A172 (cell line): ENCODE results near the gene BAZ1A. TPM values are rescaled to one million over a fixed set of nuclear protein-coding genes. Genes with fewer than 3 reads are reported as not detected.
"Not testable (repeated sequence)": the region's sequence is repeated elsewhere in the genome, so short reads cannot be mapped to it uniquely, and the experiment has no call there.

ENCODE experiments used
- DNase-seq: peaks from one replicate; pipeline ENCODE4 v3.0.0-alpha.2; 2015; ENCODE audit warnings: low spot score
- total RNA-seq: library from RNA; depleted of rRNA; stranded (reverse); fragments of >200 nt; shearing (Covaris generic); gene quantifications from 2 replicates; pipeline ENCODE4 v1.2.3, GENCODE V29; 2014

The BAZ1A gene
- total RNA-seq, 1 experiment from 2014 or later = 31.3 TPM

DNA sequence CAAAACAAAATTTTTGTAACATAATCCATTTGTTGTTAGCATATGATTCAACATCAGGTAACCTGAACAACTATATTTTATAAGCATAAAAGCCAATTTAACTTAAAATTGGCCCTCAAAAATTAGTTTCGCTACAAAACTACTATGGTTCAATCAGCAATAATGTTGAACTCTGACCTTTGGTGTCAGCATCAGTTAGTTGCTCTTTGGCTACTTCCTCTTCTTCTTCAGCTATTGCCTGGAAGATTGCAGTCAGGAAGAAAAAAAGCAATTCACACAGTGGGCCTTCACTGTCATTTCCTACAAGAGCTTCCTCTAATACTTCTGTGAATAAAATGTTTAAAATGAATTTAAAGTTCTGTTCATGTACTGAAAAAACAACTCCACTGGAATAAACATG is 82.6 kb downstream of the BAZ1A start:
- no peak for DNase-seq

DNA sequence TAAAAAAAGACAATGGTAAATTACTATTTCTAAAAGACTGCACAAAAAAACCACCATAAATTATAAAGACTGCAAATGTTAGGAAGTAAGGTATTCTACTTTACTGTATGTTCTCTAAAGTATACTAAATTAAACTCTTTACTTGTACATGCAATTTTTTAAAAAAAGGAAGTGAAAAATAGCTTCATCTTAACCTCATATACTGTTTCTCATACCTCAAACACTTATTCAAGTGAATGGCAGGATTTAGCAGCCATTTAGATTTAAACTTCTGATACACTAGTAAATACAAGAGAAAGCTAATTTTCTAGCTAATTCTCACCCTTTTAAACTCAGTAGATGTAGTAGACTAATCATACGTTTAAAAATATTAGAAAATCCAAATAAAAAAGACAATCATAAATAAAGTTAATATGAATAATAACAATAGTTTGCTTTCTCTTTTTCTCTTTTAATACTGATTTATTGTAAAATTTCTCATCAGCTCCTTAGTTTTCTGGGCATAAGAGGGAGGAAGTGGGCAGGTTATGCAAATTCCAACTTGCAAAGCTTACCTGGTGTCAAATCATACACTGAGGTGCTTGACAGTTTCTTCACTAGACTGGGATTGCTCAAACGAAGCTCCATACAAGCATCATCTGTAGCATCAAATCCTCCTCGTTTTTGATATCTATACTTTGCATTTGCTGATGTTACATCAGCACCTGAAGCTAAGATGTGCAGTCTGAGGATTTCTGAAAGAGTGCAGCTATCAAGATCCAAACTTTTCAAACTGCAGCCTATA is 89.7 kb downstream of the BAZ1A start:
- DNase-seq = no peak

DNA sequence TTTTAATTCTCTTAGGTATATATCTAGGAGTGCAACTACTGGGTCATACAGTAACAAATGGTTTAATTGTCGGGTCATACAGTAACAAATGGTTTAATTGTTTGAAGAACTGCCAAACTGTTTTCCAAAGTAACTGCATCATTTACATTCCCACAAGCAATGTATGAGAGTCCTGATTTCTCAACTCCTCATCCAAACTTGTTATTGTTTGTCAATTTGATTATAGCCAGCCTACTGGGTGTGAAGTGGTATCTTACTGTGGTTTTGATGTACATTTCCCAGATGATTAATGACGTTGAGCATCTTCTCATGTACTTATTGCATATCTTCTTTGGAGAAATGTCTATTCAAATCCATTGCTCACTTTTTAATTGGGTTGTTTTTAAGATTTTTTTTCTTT is 93.1 kb downstream of the BAZ1A start:
- no peak for DNase-seq

DNA sequence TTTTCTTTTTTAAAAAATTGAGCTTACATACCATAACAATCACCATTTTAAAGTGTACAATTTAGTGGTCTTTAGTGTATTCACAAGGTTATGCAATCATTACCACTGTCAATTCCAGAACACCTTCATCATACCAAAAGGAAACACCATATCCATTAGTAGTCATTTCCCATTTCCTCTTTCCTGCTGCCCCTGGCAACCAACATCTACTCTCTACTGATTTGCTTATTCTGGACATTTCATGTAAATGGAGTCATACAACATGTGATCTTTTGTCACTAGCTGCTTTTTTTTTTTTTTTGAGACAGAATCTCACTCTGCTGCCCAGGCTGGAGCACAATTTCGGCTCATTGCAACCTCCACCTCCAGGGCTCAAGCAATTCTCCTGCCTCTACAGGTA is 93.9 kb downstream of the BAZ1A start:
- peak; percentile 44 for DNase-seq

DNA sequence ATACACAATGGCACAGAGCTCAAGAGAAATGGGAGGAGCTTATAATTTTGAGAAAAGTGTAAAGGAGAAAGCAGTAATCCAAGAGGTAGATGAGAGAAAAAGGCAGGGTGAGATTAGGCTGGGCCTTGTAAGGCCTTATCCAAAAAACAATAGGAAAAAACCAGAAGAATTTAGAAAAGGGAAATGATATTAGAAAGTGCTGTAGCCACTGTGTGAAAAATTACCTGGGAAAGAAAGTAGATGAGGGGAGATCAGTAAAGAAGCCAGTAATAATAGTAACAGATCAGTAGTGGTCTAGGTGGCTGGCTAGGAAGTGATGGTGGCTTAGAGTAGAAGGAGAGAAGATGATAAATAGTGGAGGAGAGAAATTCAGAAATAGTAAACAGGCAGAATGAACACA is 94.5 kb downstream of the BAZ1A start:
- no peak for DNase-seq

DNA sequence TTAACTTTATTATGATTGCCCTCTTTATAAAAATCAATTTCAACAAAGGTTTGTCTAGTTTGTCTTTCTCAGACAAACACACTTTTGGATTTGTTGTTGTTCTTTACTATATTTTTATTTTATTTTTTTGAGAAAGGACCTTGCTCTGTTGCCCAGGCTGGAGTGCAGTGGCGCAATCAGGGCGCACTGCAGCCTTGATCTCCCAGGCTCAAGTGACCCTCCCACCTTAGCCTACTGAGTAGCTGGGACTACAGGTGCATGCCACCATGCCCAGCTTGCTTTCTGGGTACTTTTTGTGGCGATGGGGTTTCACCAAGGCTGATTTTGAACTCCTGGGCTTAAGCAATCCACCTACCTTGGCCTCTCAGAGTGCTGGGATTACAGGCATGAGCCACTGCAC is 96.4 kb downstream of the BAZ1A start:
- DNase-seq = no peak

DNA sequence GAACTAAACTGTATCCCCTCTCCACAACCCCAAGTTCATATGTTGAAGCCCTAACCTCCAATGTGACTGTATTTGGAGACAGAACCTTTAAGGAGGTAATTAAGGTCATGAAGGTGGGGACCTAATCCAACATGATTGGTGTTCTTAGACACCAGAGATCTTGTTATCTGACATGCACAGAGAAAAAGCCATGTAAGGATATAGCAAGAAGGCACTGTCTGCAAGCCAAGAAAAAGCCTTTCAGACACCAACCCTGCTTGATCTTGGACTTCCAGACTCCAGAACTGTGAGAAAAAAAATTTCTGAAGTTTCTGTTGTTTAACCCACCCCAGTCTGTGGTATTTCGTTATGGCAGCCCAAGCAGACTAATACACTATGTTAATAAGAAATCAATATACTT is 98.5 kb downstream of the BAZ1A start:
- DNase-seq = no peak

DNA sequence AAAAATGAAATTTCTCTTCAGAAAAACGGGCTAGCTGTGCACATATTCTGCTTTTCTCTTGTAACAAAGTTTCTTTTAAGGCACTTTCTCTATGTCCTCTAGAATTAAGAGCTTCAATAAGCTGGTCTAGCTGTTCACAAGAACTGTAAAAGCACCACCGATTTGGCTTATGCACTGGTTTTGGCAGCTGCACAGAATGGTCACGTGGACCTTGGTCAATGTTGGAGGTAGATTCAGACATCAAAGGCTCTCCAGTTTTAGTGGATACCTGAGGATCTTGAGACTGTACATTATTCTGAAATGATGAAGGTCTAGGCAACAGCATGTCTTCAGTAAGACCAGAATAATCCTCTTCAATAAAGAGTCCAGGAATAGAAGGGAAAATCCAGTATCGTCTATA is 99.2 kb downstream of the BAZ1A start:
- DNase-seq = no peak

DNA sequence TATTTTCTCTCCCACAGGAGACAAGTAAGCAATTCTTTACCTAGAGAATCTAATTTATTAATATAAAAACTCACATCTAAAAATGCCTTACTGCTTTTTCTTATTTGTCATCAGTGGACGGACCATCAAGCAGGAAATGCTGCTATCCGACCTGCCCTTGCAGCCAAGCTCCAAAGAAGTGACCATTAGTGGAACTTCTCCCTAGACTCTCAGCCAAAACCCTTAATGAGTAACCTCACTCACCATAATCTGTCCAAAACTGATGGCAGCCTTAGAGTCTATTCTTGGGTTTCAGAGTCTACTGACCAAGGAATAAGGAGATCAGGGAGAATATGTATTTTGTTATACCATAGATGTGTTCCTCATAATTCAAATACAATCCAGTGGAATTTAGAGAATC is 99.8 kb downstream of the BAZ1A start:
- no peak for DNase-seq

DNA sequence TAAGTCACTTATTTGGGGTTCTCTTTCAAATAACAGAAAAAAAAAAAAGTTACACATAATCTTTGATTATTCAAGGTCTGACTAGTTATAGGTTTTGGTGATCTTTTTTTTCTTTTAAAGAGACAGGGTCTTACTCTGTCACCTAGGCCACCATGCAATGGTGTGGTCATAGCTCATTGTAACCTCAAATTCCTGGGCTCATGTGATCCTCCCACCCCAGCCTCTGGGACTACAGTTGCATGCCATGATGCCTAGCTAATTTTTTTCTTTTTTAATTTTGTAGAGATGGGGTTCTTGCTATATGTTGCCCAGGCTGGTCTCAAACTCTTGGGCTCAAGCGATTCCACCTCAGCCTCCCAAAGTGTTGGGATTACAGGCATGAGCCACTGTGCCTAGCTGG is 104.3 kb downstream of the BAZ1A start:
- DNase-seq = no peak

DNA sequence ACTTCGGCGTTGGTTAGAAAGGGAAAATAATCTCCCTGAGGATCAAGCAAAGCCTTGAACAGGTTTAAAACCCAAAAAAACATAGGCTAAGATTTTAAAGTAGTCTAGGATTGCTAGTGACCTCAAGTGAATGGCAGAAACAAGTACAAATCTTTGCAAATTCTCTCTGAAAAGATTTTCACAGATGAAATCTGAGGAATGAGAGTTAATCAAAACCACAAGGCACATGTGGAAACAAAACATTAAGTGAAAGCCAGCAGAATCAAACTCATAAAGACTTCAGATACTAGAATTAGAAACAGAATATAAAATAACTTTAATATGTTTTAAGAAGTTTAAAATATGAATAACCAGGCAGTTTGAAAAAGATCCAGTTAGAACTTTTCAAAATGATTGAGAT is 108.6 kb downstream of the BAZ1A start:
- DNase-seq = no peak

DNA sequence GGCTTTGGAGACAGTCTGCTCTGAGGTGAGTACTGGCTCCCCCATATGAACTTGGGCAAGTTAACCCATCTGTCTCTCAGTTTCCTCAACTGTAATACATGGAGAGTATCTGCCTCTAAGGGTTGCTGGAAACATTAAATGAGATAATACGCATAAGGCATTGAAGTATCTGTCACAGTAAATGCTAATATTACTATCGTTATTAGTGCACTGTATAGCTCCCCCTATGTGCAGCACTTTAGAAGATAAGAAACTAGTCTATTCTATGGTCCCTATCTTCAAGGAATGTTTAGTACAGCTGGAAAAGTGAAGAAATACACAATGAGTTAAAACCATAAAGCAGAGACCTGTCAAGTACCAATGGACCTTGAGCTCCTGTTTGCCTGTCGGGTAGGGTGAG is 109.1 kb downstream of the BAZ1A start:
- no peak for DNase-seq

DNA sequence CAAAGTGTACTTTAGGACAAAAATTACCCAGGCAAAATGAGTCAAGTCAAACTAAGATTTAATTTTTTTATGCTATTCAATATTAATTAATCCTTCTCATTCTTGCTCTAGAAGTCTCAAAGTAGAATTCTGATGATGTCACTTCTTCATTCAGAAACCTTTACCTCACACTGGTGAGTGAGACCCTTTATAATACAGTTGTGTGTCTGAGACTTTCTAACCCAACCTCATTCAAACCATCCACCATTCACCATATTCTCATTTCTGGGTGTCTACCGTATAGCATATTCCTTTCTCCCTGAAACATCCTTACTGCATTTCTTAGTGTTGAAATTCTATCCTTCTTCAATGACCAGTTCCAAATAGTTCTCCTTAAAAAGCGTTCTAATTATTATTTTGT is 119.9 kb downstream of the BAZ1A start:
- no peak for DNase-seq

DNA sequence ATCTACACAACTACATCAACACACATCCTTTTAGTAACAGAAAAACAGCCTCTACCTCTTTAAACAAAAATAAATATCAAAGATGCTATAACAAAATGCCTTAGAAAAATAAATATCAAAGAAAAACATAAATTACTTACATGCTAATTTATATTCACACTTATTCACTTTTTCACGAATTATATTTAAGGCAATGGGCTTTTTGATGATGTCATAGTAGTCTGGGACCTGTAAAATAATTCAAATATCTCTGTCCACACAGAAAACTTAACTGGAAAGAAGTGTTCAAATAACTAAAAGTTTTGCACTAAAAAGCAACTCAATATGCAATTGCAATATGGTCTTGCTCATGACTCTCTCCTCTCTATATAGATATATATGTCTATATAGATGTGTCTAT is 120.5 kb downstream of the BAZ1A start:
- DNase-seq = no peak

DNA sequence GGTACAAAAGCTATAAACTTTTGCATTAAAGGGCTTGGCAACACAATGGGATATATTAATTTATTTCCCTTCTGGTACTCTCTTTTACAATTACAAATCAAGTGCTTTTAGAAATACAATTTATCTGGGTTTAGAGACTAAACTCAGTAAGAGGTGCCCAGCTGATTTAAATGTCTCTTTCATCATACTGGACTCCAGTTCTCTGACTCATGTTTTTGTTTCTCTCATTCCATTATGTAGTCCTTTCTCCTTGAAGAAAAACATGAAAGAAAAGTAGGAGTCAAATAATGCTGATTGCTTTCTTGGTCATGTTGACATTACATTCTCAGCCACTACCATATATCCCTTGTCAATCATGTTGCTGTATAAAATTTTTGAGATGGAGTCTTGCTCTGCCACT is 124.5 kb downstream of the BAZ1A start:
- DNase-seq = peak; percentile 1

DNA sequence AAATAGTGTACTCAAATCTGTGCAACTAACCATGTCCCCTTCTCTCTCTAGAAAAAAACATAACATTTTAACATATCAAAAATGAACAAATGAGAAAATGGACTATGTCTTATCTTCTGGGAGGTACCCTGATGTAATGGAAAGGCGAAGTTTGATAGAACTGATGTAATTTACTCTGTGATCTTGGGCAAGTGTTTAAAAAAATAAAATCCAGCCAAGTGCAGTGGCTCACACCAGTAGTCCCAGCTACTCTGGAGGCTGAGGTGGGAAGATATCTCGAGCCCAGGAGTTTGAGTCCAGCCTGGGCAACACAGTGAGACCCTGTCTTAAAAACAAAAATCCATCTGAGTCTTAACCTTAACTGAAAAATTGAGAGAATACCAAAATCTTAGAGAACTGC is 124.9 kb downstream of the BAZ1A start:
- DNase-seq = no peak

DNA sequence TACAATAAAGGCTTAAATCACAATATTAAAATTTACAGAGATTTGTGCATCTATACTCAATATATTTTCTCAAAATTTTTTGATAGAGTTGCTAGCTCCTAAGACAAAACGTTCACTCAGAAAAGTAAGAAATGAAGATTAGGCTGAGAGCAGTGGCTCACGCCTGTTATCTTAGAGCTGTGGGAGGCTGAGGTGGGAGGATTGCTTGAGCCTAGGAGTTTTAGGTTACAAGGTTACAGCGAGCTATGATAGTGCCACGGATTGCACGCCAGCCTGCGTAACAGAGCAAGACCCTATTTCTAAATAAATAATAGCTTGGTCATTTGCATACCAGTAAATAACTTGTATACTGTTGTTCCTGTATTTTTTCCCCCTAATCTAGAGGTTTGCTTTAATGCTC is 125.8 kb downstream of the BAZ1A start:
- no peak for DNase-seq

DNA sequence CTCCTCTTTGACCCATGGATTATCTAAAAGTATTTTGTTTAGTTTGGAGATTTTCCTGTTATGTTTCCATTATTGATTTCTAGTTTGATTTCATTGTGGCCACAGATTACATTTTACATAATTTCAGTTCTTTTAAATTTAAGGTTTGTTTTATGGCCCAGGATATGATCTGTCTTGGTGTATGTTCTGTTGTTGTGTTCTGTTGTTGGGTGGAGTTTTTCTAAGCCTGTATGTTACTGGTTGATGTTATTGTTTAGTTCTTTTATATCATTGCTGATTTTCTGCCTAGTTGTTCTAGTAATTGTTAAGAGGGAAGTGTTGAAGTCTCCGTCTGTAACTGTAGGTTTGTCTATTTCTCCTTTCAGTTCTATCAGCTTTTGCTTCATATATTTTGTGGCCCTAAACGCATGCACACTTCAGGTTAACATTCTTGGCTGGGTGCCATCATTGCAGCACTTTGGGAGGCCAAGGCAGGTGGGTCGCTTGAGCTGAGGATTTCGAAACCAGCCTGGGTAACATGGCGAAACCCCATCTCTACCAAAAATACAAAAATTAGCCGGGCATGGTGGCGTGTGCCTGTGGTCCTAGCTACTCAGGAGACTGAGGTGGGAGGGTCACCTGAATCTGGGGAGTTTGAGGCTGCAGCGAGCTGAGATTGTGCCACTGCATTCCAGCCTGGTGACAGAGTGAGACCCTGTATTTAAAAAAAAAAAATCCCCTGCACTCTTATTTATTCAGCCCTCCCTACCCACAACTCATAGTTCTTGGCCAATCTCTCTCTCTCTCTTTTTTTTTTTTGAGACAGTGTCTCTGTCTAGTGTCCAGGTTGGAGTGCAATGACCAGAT is 132.7 kb downstream of the BAZ1A start:
- no peak for DNase-seq

DNA sequence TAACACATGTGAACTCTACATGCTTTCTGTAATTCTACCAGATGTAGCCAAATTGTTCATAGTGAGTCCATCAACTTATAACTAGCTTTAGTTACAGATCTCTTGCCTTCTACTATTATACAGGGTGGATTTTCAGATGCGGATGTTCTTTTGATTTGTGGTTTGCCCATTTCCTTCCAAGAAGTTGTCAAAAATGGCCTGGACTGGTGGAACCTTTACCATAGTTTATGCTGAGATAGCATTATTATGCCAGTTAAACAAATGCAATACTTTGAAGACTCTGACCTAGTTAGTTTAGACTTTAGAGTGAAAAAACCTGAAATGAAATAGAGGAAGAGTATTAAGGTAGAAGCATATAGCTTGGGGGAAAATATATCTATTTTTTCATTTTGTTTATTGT is 133.3 kb downstream of the BAZ1A start:
- DNase-seq = no peak

DNA sequence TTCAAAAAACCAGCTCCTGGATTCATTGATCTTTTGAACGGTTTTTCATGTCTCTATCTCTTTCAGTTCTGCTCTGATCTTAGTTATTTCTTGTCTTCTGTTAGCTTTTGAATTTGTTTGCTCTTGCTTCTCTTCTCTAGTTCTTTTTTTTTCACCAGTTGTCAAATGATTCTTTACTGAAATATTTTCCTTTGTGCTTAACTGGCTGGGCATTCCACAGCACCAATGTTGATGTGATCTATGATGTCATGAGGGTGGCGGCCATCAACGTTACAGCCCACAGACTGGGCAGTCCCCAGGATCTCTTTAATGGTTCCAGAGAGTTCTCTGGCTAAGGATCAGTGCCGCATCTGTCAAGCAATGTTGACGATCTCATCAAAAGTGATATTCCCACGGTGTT is 135.0 kb downstream of the BAZ1A start:
- not testable (repeated sequence) for DNase-seq

DNA sequence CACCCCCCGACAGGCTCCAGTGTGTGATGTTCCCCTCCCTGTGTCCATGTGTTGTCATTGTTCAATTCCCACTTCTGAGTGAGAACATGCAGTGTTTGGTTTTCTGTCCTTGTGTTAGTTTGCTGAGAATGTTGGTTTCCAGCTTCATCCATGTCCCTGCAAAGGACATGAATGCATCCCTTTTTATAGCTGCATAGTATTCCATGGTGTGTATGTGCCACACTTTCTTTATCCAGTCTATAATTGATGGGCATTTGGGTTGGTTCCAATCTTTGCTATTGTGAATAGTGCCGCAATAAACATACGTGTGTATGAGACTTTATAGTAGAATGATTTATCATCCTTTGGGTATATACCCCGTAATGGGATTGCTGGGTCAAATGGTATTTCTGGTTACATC is 138.1 kb downstream of the BAZ1A start:
- DNase-seq = not testable (repeated sequence)

DNA sequence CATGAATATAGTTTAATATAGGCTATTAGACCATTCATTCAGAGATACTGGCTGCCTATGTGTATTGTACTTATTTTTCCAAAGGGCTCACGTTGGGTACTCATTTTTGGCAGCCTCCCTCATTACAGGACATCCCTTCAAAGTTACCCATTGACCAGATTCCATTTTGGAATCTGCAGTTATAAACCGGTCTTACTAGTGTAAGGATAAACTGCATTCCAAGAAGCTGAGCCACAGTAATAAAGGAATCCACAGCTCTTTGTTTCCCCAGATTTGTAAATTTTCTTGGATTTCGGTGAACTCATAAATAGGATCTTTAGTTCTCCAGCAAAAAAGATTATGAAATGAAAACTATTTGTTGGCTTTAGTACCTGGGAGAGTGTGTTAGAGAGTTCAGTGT is 141.9 kb downstream of the BAZ1A start:
- no peak for DNase-seq

DNA sequence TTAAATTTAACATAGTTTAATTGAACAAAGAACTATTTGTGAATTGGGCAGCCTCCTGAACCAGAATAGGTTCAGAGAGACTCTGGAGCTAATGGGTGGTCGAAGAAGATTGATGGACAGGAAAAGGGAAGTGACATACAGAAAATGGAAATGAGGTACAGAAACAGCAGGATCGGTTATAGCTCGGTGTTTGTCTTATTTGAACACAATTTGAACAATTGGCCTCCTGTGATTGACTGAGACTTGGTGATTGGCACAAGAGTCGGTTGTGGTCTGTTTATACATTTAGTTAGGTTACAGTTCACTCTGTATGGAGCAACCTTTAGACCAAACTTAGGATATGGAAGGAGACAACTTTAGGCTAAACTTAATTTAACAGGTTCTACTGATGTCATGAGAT is 142.4 kb downstream of the BAZ1A start:
- DNase-seq = no peak
